K562 (cell line): ENCODE results near the gene FFAR1.

Experiments
- ATF6 ChIP-seq: sonication (generic); formaldehyde crosslinking; IDR thresholded peaks from 2 replicates; pipeline ENCODE4 v1.4.0; 2020; ENCODE audit warnings: mild to moderate bottlenecking, missing genetic modification reagents
- BACH1 ChIP-seq: fragments of 200-800 bp; sonication (Bioruptor generic); IDR thresholded peaks from 2 replicates; pipeline ENCODE4 v1.6.1; 2016; ENCODE audit warnings: missing genetic modification characterization, missing compliant biosample characterization
- CTCF ChIP-seq, 3 experiments: IDR thresholded peaks in 2 of 3; conservative IDR thresholded peaks in 1 of 3; 2 replicates each; pipeline ENCODE4 v1.5.1; 2011 to 2012; ENCODE audit warnings: low read length in 3 of 3, mild to moderate bottlenecking in 3 of 3, control low read depth in 2 of 3, improper control_type of control experiment in 1 of 3, inconsistent platforms in 1 of 3, low read depth in 1 of 3, mixed read lengths in 1 of 3, moderate library complexity in 1 of 3; ENCODE audit not compliant: insufficient read depth in 2 of 3
- HNRNPUL1 ChIP-seq: fragments of 200-400 bp; formaldehyde crosslinking; IDR thresholded peaks from 2 replicates; pipeline ENCODE4 v1.6.1; 2017; ENCODE audit warnings: low read length
- NFRKB ChIP-seq: fragments of 450-650 bp; IDR thresholded peaks from 2 replicates; pipeline ENCODE4 v1.6.1; 2016; ENCODE audit warnings: low read depth
- PHF8 ChIP-seq: fragments of 200-600 bp; sonication (generic); IDR thresholded peaks from 2 replicates; pipeline ENCODE4 v1.6.1; 2012; ENCODE audit warnings: mixed run types, mild to moderate bottlenecking, inconsistent platforms, low read length, moderate library complexity, borderline replicate concordance
- PTBP1 ChIP-seq: fragments of 200-400 bp; formaldehyde crosslinking; IDR thresholded peaks from 2 replicates; pipeline ENCODE4 v1.6.1; 2017; ENCODE audit warnings: low read depth, low read length
- SMARCB1 ChIP-seq: IDR thresholded peaks from 2 replicates; pipeline ENCODE4 v1.6.1; 2011; ENCODE audit warnings: improper control_type of control experiment, low read depth; ENCODE audit not compliant: insufficient read length
- ZNF431 ChIP-seq: sonication (generic); formaldehyde crosslinking; IDR thresholded peaks from 2 replicates; pipeline ENCODE4 v1.8.0; 2022; ENCODE audit warnings: mild to moderate bottlenecking, missing genetic modification reagents
- ZNF717 ChIP-seq: fragments of 250-450 bp; sonication (Bioruptor Pico); IDR thresholded peaks from 2 replicates; pipeline ENCODE4 v1.5.0; 2021
- TF ChIP-seq, protein P1 (sequence below): sonication (generic); formaldehyde crosslinking; IDR thresholded peaks from 2 replicates; pipeline ENCODE4 v1.8.0; 2022; ENCODE audit warnings: mild to moderate bottlenecking, missing genetic modification reagents, borderline replicate concordance

DNA sequence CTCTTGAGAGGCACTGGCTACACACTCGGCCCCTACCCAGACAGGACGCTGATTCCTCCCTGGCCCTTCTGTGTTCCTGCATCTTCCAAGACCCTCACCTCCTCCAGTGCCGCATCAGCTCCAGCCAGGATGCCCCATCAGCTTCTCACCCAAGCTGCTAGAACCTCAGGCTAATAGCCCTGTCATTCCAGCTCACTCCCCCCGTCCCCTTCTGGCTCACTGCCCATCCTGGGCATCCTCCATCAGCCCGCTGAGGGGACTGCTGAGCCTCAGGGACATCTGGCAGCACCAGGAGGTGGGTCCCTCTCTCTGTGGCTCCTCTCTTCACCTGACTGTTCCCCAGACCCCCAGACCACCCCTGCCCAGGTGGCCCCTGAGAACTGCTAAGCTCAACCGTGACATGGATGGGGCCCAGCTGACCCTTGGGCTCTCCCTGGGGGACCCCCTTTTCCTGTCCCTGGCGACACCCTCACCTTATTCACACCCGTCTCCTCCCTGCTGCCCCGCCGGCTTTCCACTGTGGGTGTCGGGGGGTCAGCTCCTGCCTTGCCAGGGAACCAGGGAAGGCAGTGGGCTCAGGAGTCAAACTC lies 15.4 kb downstream of the FFAR1 start:
- TF ChIP-seq ZNF431 (CRISPR knock-in tag) (no peak), BACH1 (tag) (no peak), PHF8 (no peak), CTCF (IDR thresholded peaks at IDR 0.05 in 2 of 3, conservative IDR thresholded peaks at IDR 0.05 in 1 of 3; ENCODE audit: insufficient read depth in 2 of 3, low read depth in 1 of 3, low read length in 3 of 3) (no peak), PTBP1 (no peak), SMARCB1 (no peak), ATF6 (CRISPR knock-in tag) (no peak), ZNF717 (CRISPR knock-in tag) (no peak), HNRNPUL1 (no peak), NFRKB (no peak)
- TF ChIP-seq, protein P1, sequence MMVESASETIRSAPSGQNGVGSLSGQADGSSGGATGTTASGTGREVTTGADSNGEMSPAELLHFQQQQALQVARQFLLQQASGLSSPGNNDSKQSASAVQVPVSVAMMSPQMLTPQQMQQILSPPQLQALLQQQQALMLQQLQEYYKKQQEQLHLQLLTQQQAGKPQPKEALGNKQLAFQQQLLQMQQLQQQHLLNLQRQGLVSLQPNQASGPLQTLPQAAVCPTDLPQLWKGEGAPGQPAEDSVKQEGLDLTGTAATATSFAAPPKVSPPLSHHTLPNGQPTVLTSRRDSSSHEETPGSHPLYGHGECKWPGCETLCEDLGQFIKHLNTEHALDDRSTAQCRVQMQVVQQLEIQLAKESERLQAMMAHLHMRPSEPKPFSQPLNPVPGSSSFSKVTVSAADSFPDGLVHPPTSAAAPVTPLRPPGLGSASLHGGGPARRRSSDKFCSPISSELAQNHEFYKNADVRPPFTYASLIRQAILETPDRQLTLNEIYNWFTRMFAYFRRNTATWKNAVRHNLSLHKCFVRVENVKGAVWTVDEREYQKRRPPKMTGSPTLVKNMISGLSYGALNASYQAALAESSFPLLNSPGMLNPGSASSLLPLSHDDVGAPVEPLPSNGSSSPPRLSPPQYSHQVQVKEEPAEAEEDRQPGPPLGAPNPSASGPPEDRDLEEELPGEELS (CRISPR knock-in tag): no peak
